ENCODE measurements around the gene PITHD1.

Gene PITHD1

GRCh38 chr1:23756676-23757075, 21.5 kb upstream of the PITHD1 start:
- FAIRE-seq (no peak), DNase-seq (ENCODE audit: insufficient read length, low spot score) (no peak)
- TF ChIP-seq CTCF (IDR thresholded peaks at IDR 0.05; ENCODE audit: insufficient read depth, missing control alignments) = no peak

GRCh38 chr1:23757812-23758211, 20.4 kb upstream of the PITHD1 start:
- DNase-seq (ENCODE audit: insufficient read length, low spot score) (no peak), FAIRE-seq (no peak)
- no peak for TF ChIP-seq CTCF (IDR thresholded peaks at IDR 0.05; ENCODE audit: insufficient read depth, missing control alignments)

DNA sequence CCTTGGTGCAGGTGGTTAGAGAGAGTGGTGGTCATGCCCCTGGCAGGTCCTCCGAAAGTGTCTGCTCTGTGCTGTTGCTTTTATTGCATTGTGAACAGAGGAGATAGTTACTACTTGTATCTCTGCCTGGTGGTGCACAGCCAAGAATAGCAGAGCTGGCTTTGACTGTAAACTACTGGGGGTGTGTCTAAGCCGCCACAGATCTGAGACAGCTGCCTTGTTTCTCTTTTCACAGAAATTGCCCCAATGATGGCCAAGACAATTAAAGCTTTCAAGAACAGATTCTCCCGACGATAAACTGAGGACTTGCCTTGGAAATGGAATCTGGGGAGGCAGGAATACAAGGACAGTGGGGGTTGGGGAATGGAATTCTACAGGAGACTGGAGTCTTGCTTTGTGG, 18.9 kb upstream of the PITHD1 start:
- no peak for TF ChIP-seq CTCF (IDR thresholded peaks at IDR 0.05; ENCODE audit: insufficient read depth, missing control alignments)
- DNase-seq (ENCODE audit: insufficient read length, low spot score) = no peak
- no peak for FAIRE-seq

GRCh38 chr1:23763041-23763577, 15.1 kb upstream of the PITHD1 start:
- DNase-seq (ENCODE audit: insufficient read length, low spot score) (no peak), FAIRE-seq (no peak)
- TF ChIP-seq CTCF (IDR thresholded peaks at IDR 0.05; ENCODE audit: insufficient read depth, missing control alignments) = no peak

GRCh38 chr1:23768733-23769132, 9.5 kb upstream of the PITHD1 start:
- DNase-seq (ENCODE audit: insufficient read length, low spot score) (no peak), FAIRE-seq (no peak)
- TF ChIP-seq CTCF (IDR thresholded peaks at IDR 0.05; ENCODE audit: insufficient read depth, missing control alignments) = no peak

DNA sequence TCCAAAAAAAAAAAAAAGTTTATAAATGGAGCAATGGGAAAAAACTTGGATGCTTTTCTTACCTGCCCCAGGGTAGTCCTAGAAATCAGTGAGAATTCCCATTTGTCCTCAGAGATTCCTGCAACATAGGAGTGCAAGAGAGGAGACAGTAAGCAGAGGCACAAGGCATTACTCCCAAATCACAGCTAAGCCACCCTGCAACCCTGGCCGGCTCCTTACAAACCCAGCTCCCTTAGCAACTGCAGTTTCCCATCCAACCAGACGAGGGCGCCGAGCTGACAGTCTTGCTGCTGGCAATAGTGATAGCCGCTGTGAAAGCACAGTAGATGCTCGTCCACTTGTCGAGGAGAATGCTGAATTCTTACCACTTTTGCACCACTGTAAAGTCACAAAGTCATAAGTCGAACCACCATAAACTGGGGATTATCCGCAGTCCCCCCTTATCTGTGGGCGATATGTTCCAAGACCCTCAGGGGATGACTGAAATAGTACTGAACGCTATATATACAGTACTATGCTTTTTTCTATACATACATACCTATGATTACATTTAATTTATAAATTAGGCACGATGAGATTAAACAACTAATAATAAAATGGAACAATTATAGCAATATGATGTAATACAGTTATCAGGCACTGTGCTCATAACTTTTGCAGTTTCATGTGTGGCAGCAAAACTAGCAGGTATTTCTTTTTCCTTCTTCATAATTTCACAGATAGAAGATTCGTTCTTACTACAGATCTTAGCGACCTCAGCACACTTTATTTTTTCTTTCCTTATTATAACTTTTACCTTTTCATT, 6.0 kb upstream of the PITHD1 start:
- DNase-seq (ENCODE audit: insufficient read length, low spot score) = no peak
- TF ChIP-seq CTCF (IDR thresholded peaks at IDR 0.05; ENCODE audit: insufficient read depth, missing control alignments) = peak; percentile 97
- FAIRE-seq = no peak

GRCh38 chr1:23772854-23773242, 5.4 kb upstream of the PITHD1 start:
- TF ChIP-seq CTCF (IDR thresholded peaks at IDR 0.05; ENCODE audit: insufficient read depth, missing control alignments) = no peak
- FAIRE-seq (no peak), DNase-seq (ENCODE audit: insufficient read length, low spot score) (no peak)

Data from D721Med (cell line).